Activated T-helper 1 cell treated with anti-CD3 and anti-CD28 coated beads, Interleukin-12 subunit alpha, Interleukin-12 subunit beta, Interleukin-2, Interleukin-4 antibody, amounts not matched to agents 30 ng/mL and 10 ng/mL and 1 ng/mL, durations not matched to agents 14 hours and 24 hours and 36 hours (primary cell): Measurements from ENCODE around the gene IRX6. TPM values are rescaled to one million over a fixed set of nuclear protein-coding genes. Genes with fewer than 3 reads are reported as not detected.

Experiments used
- DNase-seq: peaks from one replicate; pipeline ENCODE4 v3.0.0; 2021; ENCODE audit warnings: low spot score
- H3K27ac Mint-ChIP-seq: one replicate; pipeline ENCODE4 v1.8.0; 2021; ENCODE audit warnings: mild to moderate bottlenecking, mixed read lengths
- H3K27me3 Mint-ChIP-seq: one replicate; pipeline ENCODE4 v1.8.0; 2022; ENCODE audit warnings: mild to moderate bottlenecking, moderate library complexity, mixed read lengths; ENCODE audit not compliant: insufficient read depth
- H3K36me3 Mint-ChIP-seq: one replicate; pipeline ENCODE4 v1.8.0; 2021; ENCODE audit warnings: low read depth, mixed read lengths
- H3K4me1 Mint-ChIP-seq: one replicate; pipeline ENCODE4 v1.8.0; 2021; ENCODE audit warnings: low read depth, mixed read lengths
- H3K4me3 Mint-ChIP-seq: one replicate; pipeline ENCODE4 v1.8.0; 2021; ENCODE audit warnings: mild to moderate bottlenecking, moderate library complexity, mixed read lengths
- H3K9me3 Mint-ChIP-seq: one replicate; pipeline ENCODE4 v1.8.0; 2021; ENCODE audit warnings: mixed read lengths
- intact Hi-C: fragments of 100-400 bp; cut with micrococcal nuclease; formaldehyde crosslinking; loops from one replicate; pipeline ENCODE4 v1.15.1; 2024
- total RNA-seq: library from RNA; stranded (reverse); gene quantifications from 2 replicates; pipeline ENCODE4 v1.2.3, GENCODE V29; 2022

Gene IRX6
- total RNA-seq, 1 donor from 2014 or later, result not detected

- no peak overlapping the region for H3K4me3 Mint-ChIP-seq
- no peak overlapping the region for H3K27ac Mint-ChIP-seq
- no peaks in the 10 kb centered on the region for H3K9me3 Mint-ChIP-seq
- peaks cover 4% of the 10 kb centered on the region for H3K4me1 Mint-ChIP-seq
- peaks cover 56% of the 10 kb centered on the region for H3K27me3 Mint-ChIP-seq
- no peak for DNase-seq
- no peaks in the 10 kb centered on the region for H3K36me3 Mint-ChIP-seq
- intact Hi-C loops, result loop anchor here (5.0 kb wide), 1 partner anchor 1044 kb away; no protein-coding TSS in a partner anchor
These were observed 2.5 kb downstream of the IRX6 start for GRCh38 chr16:55326261-55327092.

GRCh38 chr16:55328611-55329569, 4.9 kb downstream of the IRX6 start:
- peaks cover 4% of the 10 kb centered on the region for H3K4me1 Mint-ChIP-seq
- no peak for DNase-seq
- H3K27ac Mint-ChIP-seq, result no peak overlapping the region
- no peaks in the 10 kb centered on the region for H3K9me3 Mint-ChIP-seq
- H3K4me3 Mint-ChIP-seq, result no peak overlapping the region
- intact Hi-C loops, result loop anchor here (5.0 kb wide), 1 partner anchor 1047 kb away; no protein-coding TSS in a partner anchor
- no peaks in the 10 kb centered on the region for H3K36me3 Mint-ChIP-seq
- H3K27me3 Mint-ChIP-seq, result peaks cover 61% of the 10 kb centered on the region

GRCh38 chr16:55329791-55330428, 5.9 kb downstream of the IRX6 start:
- intact Hi-C loops, result loop anchor here (5.0 kb wide), 2 partner anchors 393 to 1048 kb away; no protein-coding TSS in a partner anchor
- no peak for DNase-seq
- Mint-ChIP-seq H3K4me3 (no peak overlapping the region), H3K4me1 (peaks cover 4% of the 10 kb centered on the region), H3K36me3 (no peaks in the 10 kb centered on the region), H3K27ac (no peak overlapping the region), H3K27me3 (peaks cover 61% of the 10 kb centered on the region), H3K9me3 (no peaks in the 10 kb centered on the region)

- no peak overlapping the region for H3K27ac Mint-ChIP-seq
- no peak overlapping the region for H3K4me3 Mint-ChIP-seq
- intact Hi-C loops, result loop anchor here (5.0 kb wide), 1 partner anchor 394 kb away; no protein-coding TSS in a partner anchor
- H3K36me3 Mint-ChIP-seq, result no peaks in the 10 kb centered on the region
- H3K9me3 Mint-ChIP-seq, result no peaks in the 10 kb centered on the region
- H3K4me1 Mint-ChIP-seq, result no peaks in the 10 kb centered on the region
- peaks cover 51% of the 10 kb centered on the region for H3K27me3 Mint-ChIP-seq
- no peak for DNase-seq
These were observed 7.0 kb downstream of the IRX6 start for GRCh38 chr16:55330781-55331647.

- Mint-ChIP-seq H3K27me3 (peaks cover 47% of the 10 kb centered on the region), H3K4me3 (no peak overlapping the region), H3K36me3 (no peaks in the 10 kb centered on the region), H3K4me1 (no peaks in the 10 kb centered on the region), H3K27ac (no peak overlapping the region), H3K9me3 (no peaks in the 10 kb centered on the region)
- no peak for DNase-seq
- intact Hi-C loops, result loop anchor here (5.0 kb wide), 1 partner anchor 394 kb away; no protein-coding TSS in a partner anchor
These were observed 7.7 kb downstream of the IRX6 start for GRCh38 chr16:55331648-55332185.

GRCh38 chr16:55333684-55334083, 9.7 kb downstream of the IRX6 start:
- intact Hi-C loops, result loop anchor here (5.0 kb wide), 1 partner anchor 396 kb away; no protein-coding TSS in a partner anchor
- no peak for DNase-seq
- Mint-ChIP-seq H3K36me3 (no peaks in the 10 kb centered on the region), H3K27me3 (peaks cover 34% of the 10 kb centered on the region), H3K27ac (no peak overlapping the region), H3K9me3 (no peaks in the 10 kb centered on the region), H3K4me3 (no peak overlapping the region), H3K4me1 (no peaks in the 10 kb centered on the region)

GRCh38 chr16:55338646-55339045, 14.6 kb downstream of the IRX6 start:
- no peak for DNase-seq
- Mint-ChIP-seq H3K4me3 (no peak overlapping the region), H3K27ac (no peak overlapping the region), H3K9me3 (no peaks in the 10 kb centered on the region), H3K36me3 (no peaks in the 10 kb centered on the region), H3K27me3 (peaks cover 2% of the 10 kb centered on the region), H3K4me1 (no peaks in the 10 kb centered on the region)
- intact Hi-C loops, result no loop called here

GRCh38 chr16:55340445-55340844, 16.4 kb downstream of the IRX6 start:
- Mint-ChIP-seq H3K36me3 (no peaks in the 10 kb centered on the region), H3K4me3 (no peak overlapping the region), H3K9me3 (no peaks in the 10 kb centered on the region), H3K4me1 (no peaks in the 10 kb centered on the region), H3K27ac (no peak overlapping the region), H3K27me3 (peaks cover 2% of the 10 kb centered on the region)
- DNase-seq, result no peak
- intact Hi-C loops, result no loop called here

- DNase-seq, result no peak
- Mint-ChIP-seq H3K27ac (no peak overlapping the region), H3K27me3 (peaks cover 2% of the 10 kb centered on the region), H3K9me3 (no peaks in the 10 kb centered on the region), H3K36me3 (no peaks in the 10 kb centered on the region), H3K4me1 (no peaks in the 10 kb centered on the region), H3K4me3 (no peak overlapping the region)
- intact Hi-C loops, result no loop called here
These were observed 17.7 kb downstream of the IRX6 start for GRCh38 chr16:55341681-55342080.

GRCh38 chr16:55346475-55346874, 22.5 kb downstream of the IRX6 start:
- no peak for DNase-seq

GRCh38 chr16:55349867-55350266, 25.9 kb downstream of the IRX6 start:
- no peak for DNase-seq
- H3K9me3 Mint-ChIP-seq, result no peaks in the 10 kb centered on the region
- H3K27ac Mint-ChIP-seq, result no peak overlapping the region
- H3K36me3 Mint-ChIP-seq, result no peaks in the 10 kb centered on the region
- no peaks in the 10 kb centered on the region for H3K27me3 Mint-ChIP-seq
- intact Hi-C loops, result no loop called here
- no peak overlapping the region for H3K4me3 Mint-ChIP-seq
- no peaks in the 10 kb centered on the region for H3K4me1 Mint-ChIP-seq

More at GRCh38 chr16:55346475-55346874, 22.5 kb downstream of the IRX6 start:
- H3K27ac Mint-ChIP-seq, result no peak overlapping the region
- H3K36me3 Mint-ChIP-seq, result no peaks in the 10 kb centered on the region
- H3K4me1 Mint-ChIP-seq, result no peaks in the 10 kb centered on the region
- H3K9me3 Mint-ChIP-seq, result no peaks in the 10 kb centered on the region
- intact Hi-C loops, result no loop called here
- H3K4me3 Mint-ChIP-seq, result no peak overlapping the region
- no peaks in the 10 kb centered on the region for H3K27me3 Mint-ChIP-seq
